HG02588 (cell line): ENCODE results near the gene NLRP14.
A peak's percentile ranks its signal among the peaks of the same experiment; 100 is the strongest.

Experiments used
- ATAC-seq: cut with Tn5 transposase; IDR thresholded peaks from one replicate; pipeline ENCODE4 v1.9.1; 2021; ENCODE audit warnings: mild to moderate bottlenecking, moderate library complexity; ENCODE audit not compliant: unreplicated experiment

Gene NLRP14

GRCh38 chr11:7056828-7057513, 36.7 kb downstream of the NLRP14 start:
- no peak for ATAC-seq

- ATAC-seq, result no peak
Observed at GRCh38 chr11:7057641-7058040, 37.4 kb downstream of the NLRP14 start.

- ATAC-seq, result no peak
Observed at GRCh38 chr11:7060868-7061267, 40.6 kb downstream of the NLRP14 start.

GRCh38 chr11:7062534-7062933, 42.3 kb downstream of the NLRP14 start:
- no peak for ATAC-seq

- ATAC-seq, result no peak
Observed at GRCh38 chr11:7072401-7073028, 52.2 kb downstream of the NLRP14 start.

GRCh38 chr11:7077101-7077500, 56.8 kb downstream of the NLRP14 start:
- ATAC-seq, result no peak

GRCh38 chr11:7079545-7080135, 59.4 kb downstream of the NLRP14 start:
- no peak for ATAC-seq

GRCh38 chr11:7080900-7081299, 60.6 kb downstream of the NLRP14 start:
- no peak for ATAC-seq

- ATAC-seq, result no peak
Observed at GRCh38 chr11:7081441-7081840, 61.2 kb downstream of the NLRP14 start.

GRCh38 chr11:7088921-7089320, 68.6 kb downstream of the NLRP14 start, which contains the start of gene RBMXL2:
TSS of gene RBMXL2 (plus strand) at chr11:7088998. CDS start at chr11:7089121, 123 bp downstream.
- no peak for ATAC-seq

- no peak for ATAC-seq
Observed at GRCh38 chr11:7089328-7090251, 69.3 kb downstream of the NLRP14 start.

GRCh38 chr11:7098235-7098832, 78.1 kb downstream of the NLRP14 start:
- peak; percentile 87 for ATAC-seq

GRCh38 chr11:7115780-7116179, 95.5 kb downstream of the NLRP14 start:
- no peak for ATAC-seq

- no peak for ATAC-seq
Observed at GRCh38 chr11:7116370-7116769, 96.1 kb downstream of the NLRP14 start.
